OCI-LY7 (cell line): ENCODE measurements around the gene ROBO1.

Experiments used
- EZH2phosphoT487 ChIP-seq: fragments of 200-600 bp; sonication (generic); IDR thresholded peaks from 2 replicates; pipeline ENCODE4 v1.6.1; 2018; ENCODE audit warnings: low read depth, borderline replicate concordance, mild to moderate bottlenecking, mixed run types, antibody characterized with exemption, low read length, moderate library complexity, mixed read lengths
- TF ChIP-seq, protein P1 (sequence below): fragments of 200-600 bp; sonication (generic); conservative IDR thresholded peaks from 2 replicates; pipeline ENCODE4 v1.5.1; 2014; ENCODE audit warnings: mild to moderate bottlenecking, antibody characterized with exemption, low read length, moderate library complexity, mixed read lengths

DNA sequence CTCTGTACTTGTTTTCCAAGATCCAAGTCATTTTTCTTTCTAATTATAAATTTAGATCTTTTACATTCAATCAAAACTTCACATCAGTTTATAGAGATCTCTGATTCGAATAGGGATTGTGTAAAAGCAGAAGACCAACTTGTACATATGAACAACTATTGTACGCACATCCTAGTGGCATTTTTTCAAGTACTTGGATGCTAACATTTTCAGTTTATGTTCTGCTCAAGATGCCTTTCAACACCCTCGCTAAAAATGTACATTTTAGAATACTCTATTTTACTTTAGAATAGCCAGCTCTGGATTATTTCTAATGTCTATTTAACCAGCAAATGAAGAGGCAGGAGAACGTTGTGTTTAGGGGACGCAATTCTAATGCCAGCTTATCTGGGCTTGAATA lies 340.7 kb downstream of the ROBO1 start:
- TF ChIP-seq, protein P1, sequence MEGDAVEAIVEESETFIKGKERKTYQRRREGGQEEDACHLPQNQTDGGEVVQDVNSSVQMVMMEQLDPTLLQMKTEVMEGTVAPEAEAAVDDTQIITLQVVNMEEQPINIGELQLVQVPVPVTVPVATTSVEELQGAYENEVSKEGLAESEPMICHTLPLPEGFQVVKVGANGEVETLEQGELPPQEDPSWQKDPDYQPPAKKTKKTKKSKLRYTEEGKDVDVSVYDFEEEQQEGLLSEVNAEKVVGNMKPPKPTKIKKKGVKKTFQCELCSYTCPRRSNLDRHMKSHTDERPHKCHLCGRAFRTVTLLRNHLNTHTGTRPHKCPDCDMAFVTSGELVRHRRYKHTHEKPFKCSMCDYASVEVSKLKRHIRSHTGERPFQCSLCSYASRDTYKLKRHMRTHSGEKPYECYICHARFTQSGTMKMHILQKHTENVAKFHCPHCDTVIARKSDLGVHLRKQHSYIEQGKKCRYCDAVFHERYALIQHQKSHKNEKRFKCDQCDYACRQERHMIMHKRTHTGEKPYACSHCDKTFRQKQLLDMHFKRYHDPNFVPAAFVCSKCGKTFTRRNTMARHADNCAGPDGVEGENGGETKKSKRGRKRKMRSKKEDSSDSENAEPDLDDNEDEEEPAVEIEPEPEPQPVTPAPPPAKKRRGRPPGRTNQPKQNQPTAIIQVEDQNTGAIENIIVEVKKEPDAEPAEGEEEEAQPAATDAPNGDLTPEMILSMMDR, result no peak
- TF ChIP-seq EZH2phosphoT487, result no peak
